HUES6 (cell line): ENCODE measurements around the gene TAGLN.

Experiments
- H3K27ac ChIP-seq: 2 replicates; pipeline ENCODE4 v1.7.0; 2013; ENCODE audit warnings: low read depth, mild to moderate bottlenecking, low read length, inconsistent platforms
- H3K27me3 ChIP-seq: 2 replicates; pipeline ENCODE4 v1.6.1; 2013; ENCODE audit warnings: low read length; ENCODE audit not compliant: control insufficient read depth, insufficient read depth
- H3K36me3 ChIP-seq: 2 replicates; pipeline ENCODE4 v1.6.1; 2013; ENCODE audit warnings: low read length; ENCODE audit not compliant: control insufficient read depth, insufficient read depth
- H3K4me1 ChIP-seq: 2 replicates; pipeline ENCODE4 v1.6.1; 2013; ENCODE audit warnings: low read length; ENCODE audit not compliant: control insufficient read depth, insufficient read depth
- H3K4me3 ChIP-seq: 2 replicates; pipeline ENCODE4 v1.5.1; 2013; ENCODE audit warnings: low read depth, low read length
- H3K9ac ChIP-seq: one replicate; pipeline ENCODE4 v1.6.1; 2013; ENCODE audit warnings: mild to moderate bottlenecking, low read length
- H3K9me3 ChIP-seq: 2 replicates; pipeline ENCODE4 v1.6.1; 2013; ENCODE audit warnings: low read depth, low read length; ENCODE audit not compliant: control insufficient read depth, insufficient read depth

TAGLN gene

GRCh38 chr11:117238221-117238620 lies 39.1 kb downstream of the TAGLN start:
- Histone ChIP-seq H3K9ac (no peak overlapping the region), H3K4me1 (no peaks in the 10 kb centered on the region), H3K27me3 (no peaks in the 10 kb centered on the region), H3K27ac (no peak overlapping the region), H3K9me3 (no peaks in the 10 kb centered on the region), H3K4me3 (no peak overlapping the region), H3K36me3 (peaks cover 40% of the 10 kb centered on the region)

- no peaks in the 10 kb centered on the region for H3K4me1 ChIP-seq
- H3K4me3 ChIP-seq = no peak overlapping the region
- no peak overlapping the region for H3K9ac ChIP-seq
- H3K36me3 ChIP-seq = peaks cover 47% of the 10 kb centered on the region
- H3K27ac ChIP-seq = no peak overlapping the region
- no peaks in the 10 kb centered on the region for H3K27me3 ChIP-seq
- no peaks in the 10 kb centered on the region for H3K9me3 ChIP-seq
Measured at GRCh38 chr11:117239295-117239694, 40.1 kb downstream of the TAGLN start.

- Histone ChIP-seq H3K36me3 (peaks cover 62% of the 10 kb centered on the region), H3K9ac (no peak overlapping the region), H3K9me3 (no peaks in the 10 kb centered on the region), H3K4me1 (no peaks in the 10 kb centered on the region), H3K27me3 (no peaks in the 10 kb centered on the region), H3K4me3 (no peak overlapping the region), H3K27ac (no peak overlapping the region)
Measured at GRCh38 chr11:117248341-117248740, 49.2 kb downstream of the TAGLN start.

- H3K27ac ChIP-seq = no peak overlapping the region
- H3K36me3 ChIP-seq = peaks cover 59% of the 10 kb centered on the region
- no peaks in the 10 kb centered on the region for H3K27me3 ChIP-seq
- H3K4me1 ChIP-seq = no peaks in the 10 kb centered on the region
- H3K4me3 ChIP-seq = no peak overlapping the region
- H3K9ac ChIP-seq = no peak overlapping the region
- no peaks in the 10 kb centered on the region for H3K9me3 ChIP-seq
Measured at GRCh38 chr11:117249571-117249970, 50.4 kb downstream of the TAGLN start.

GRCh38 chr11:117251506-117251905 lies 52.3 kb downstream of the TAGLN start:
- Histone ChIP-seq H3K4me3 (no peak overlapping the region), H3K27me3 (no peaks in the 10 kb centered on the region), H3K9ac (no peak overlapping the region), H3K27ac (no peak overlapping the region), H3K9me3 (no peaks in the 10 kb centered on the region), H3K36me3 (peaks cover 48% of the 10 kb centered on the region), H3K4me1 (no peaks in the 10 kb centered on the region)

GRCh38 chr11:117255966-117256365 lies 56.8 kb downstream of the TAGLN start:
- peaks cover 25% of the 10 kb centered on the region for H3K36me3 ChIP-seq
- H3K4me3 ChIP-seq = no peak overlapping the region

GRCh38 chr11:117256573-117256972 lies 57.4 kb downstream of the TAGLN start:
- Histone ChIP-seq H3K4me1 (no peaks in the 10 kb centered on the region), H3K9ac (no peak overlapping the region), H3K36me3 (peaks cover 27% of the 10 kb centered on the region), H3K4me3 (no peak overlapping the region), H3K27me3 (no peaks in the 10 kb centered on the region), H3K27ac (no peak overlapping the region), H3K9me3 (no peaks in the 10 kb centered on the region)

More at GRCh38 chr11:117255966-117256365, 56.8 kb downstream of the TAGLN start:
- Histone ChIP-seq H3K27ac (no peak overlapping the region), H3K9me3 (no peaks in the 10 kb centered on the region), H3K9ac (no peak overlapping the region), H3K27me3 (no peaks in the 10 kb centered on the region), H3K4me1 (no peaks in the 10 kb centered on the region)
